Body of pancreas (tissue), 4 donors: Measurements from ENCODE around the gene UBE2L3. TPM values are rescaled to one million over a fixed set of nuclear protein-coding genes. Genes with fewer than 3 reads are reported as not detected.

Experiments used
- ATAC-seq: fragments of 150-250 bp; one replicate; pipeline ENCODE4 v1.9.1; 2016
- DNase-seq, 4 donors: peaks; one replicate each; pipeline ENCODE4 v3.0.0-alpha.2; 2019
- H3K27ac ChIP-seq, 4 donors: fragments of 200-600 bp; sonication (generic); 1 replicate in 3 of 4; 2 replicates in 1 of 4; pipeline versions ENCODE4 v1.5.1 to v1.6.1; 2016 to 2019; ENCODE audit warnings: mild to moderate bottlenecking in 1 of 4, mixed read lengths in 1 of 4, moderate library complexity in 1 of 4
- H3K27me3 ChIP-seq, 2 donors: fragments of 200-600 bp; sonication (generic); one replicate each; pipeline ENCODE4 v1.6.0; 2016; ENCODE audit warnings: mild to moderate bottlenecking in 1 of 2
- H3K36me3 ChIP-seq, 2 donors: fragments of 200-600 bp; sonication (generic); replicated peaks in 1 of 2; 2 replicates each; pipeline ENCODE4 v1.5.1; 2016; ENCODE audit warnings: low read depth in 2 of 2; ENCODE audit not compliant: insufficient read depth in 1 of 2
- H3K4me1 ChIP-seq: fragments of 200-600 bp; sonication (generic); one replicate; pipeline ENCODE4 v1.6.0; 2016
- H3K4me3 ChIP-seq, 2 donors: fragments of 200-600 bp; sonication (generic); 1 replicate in 1 of 2; 2 replicates in 1 of 2; pipeline ENCODE4 v1.5.1; 2016 to 2019
- H3K9me3 ChIP-seq, 3 donors: fragments of 200-600 bp; sonication (generic); 1 replicate in 2 of 3; 2 replicates in 1 of 3; pipeline ENCODE4 v1.5.1; 2016
- POLR2A ChIP-seq, 3 donors: fragments of 450-650 bp; IDR thresholded peaks; one replicate each; pipeline ENCODE4 v1.6.1; 2016; ENCODE audit warnings: antibody characterized with exemption in 3 of 3, mild to moderate bottlenecking in 2 of 3
- WGBS, 2 donors: methylation state at CpG; one replicate each; pipeline ENCODE4 v1.1.5; 2017; 5-methylcytosine and 5-hydroxymethylcytosine counted together
- intact Hi-C: fragments of 100-400 bp; cut with DNase I; formaldehyde crosslinking; loops from one replicate; pipeline ENCODE4 v1.15.1; 2023
- total RNA-seq, 2 donors: library from RNA; depleted of rRNA; stranded (reverse); fragments of >200 nt; gene quantifications; one replicate each; pipeline ENCODE4 v1.1.0, GENCODE V29; 2016
- TF ChIP-seq, protein P1 (sequence below), 7 experiments: fragments of 450-650 bp in 4 of 7; fragments of 200-600 bp in 3 of 7; sonication (generic) in 3 of 7; IDR thresholded peaks; one replicate each; pipeline ENCODE4 v1.5.1; 2016 to 2019; ENCODE audit warnings: antibody characterized with exemption in 7 of 7

The UBE2L3 gene
- total RNA-seq, 2 donors from 2014 or later, result 17.4 to 33.3 TPM

DNA sequence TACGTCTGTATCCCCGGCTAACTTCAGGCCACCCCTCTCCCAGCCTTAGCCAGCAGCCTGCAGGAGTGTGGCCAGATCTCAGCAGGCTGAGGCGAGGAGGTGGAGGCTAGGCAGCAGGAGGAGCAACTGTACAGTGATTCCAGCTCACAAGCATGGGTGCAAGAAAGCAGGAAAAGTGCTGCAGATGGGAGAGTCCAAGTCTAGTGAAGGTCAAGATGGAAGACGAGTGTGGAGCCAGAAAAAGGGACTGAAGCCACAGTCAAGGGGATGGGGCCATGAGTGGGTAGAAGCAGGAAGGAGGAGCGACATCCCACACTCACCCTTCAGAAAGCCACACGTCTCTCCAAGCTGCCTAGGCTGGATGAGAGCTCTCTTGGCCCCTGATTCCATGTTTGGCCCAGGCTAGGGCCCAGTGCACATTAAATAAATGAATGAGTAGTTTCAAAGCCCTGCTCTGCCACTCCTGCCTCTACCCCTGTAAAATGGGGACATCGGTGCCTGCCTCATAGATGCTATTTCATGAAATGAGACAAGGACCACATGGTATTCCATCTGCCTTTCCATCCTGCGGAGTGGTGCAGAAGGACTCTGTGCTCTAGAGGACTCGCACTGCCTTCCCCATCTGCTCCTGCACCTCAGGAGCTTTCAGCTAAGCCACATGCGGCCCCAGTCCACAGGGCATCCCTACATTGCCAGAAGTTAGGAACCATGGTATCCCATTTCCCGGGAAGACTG lies 59.4 kb downstream of the UBE2L3 start:
- no peaks in the 10 kb centered on the region for H3K27me3 ChIP-seq
- H3K4me1 ChIP-seq, result peaks cover 41% of the 10 kb centered on the region
- 82 to 85% methylated on average over 7 to 11 of the region's 11 CpGs for WGBS, 2 donors
- DNase-seq, result no peak
- H3K36me3 ChIP-seq, result no peaks in the 10 kb centered on the region
- intact Hi-C loops, result no loop called here
- ATAC-seq, result no peak
- TF ChIP-seq POLR2A (IDR thresholded peaks at IDR 0.05), result no peak
- TF ChIP-seq, protein P1, sequence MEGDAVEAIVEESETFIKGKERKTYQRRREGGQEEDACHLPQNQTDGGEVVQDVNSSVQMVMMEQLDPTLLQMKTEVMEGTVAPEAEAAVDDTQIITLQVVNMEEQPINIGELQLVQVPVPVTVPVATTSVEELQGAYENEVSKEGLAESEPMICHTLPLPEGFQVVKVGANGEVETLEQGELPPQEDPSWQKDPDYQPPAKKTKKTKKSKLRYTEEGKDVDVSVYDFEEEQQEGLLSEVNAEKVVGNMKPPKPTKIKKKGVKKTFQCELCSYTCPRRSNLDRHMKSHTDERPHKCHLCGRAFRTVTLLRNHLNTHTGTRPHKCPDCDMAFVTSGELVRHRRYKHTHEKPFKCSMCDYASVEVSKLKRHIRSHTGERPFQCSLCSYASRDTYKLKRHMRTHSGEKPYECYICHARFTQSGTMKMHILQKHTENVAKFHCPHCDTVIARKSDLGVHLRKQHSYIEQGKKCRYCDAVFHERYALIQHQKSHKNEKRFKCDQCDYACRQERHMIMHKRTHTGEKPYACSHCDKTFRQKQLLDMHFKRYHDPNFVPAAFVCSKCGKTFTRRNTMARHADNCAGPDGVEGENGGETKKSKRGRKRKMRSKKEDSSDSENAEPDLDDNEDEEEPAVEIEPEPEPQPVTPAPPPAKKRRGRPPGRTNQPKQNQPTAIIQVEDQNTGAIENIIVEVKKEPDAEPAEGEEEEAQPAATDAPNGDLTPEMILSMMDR (IDR thresholded peaks at IDR 0.05), result no peak
- H3K27ac ChIP-seq, result no peak overlapping the region
- no peaks in the 10 kb centered on the region for H3K9me3 ChIP-seq
- no peak overlapping the region for H3K4me3 ChIP-seq

DNA sequence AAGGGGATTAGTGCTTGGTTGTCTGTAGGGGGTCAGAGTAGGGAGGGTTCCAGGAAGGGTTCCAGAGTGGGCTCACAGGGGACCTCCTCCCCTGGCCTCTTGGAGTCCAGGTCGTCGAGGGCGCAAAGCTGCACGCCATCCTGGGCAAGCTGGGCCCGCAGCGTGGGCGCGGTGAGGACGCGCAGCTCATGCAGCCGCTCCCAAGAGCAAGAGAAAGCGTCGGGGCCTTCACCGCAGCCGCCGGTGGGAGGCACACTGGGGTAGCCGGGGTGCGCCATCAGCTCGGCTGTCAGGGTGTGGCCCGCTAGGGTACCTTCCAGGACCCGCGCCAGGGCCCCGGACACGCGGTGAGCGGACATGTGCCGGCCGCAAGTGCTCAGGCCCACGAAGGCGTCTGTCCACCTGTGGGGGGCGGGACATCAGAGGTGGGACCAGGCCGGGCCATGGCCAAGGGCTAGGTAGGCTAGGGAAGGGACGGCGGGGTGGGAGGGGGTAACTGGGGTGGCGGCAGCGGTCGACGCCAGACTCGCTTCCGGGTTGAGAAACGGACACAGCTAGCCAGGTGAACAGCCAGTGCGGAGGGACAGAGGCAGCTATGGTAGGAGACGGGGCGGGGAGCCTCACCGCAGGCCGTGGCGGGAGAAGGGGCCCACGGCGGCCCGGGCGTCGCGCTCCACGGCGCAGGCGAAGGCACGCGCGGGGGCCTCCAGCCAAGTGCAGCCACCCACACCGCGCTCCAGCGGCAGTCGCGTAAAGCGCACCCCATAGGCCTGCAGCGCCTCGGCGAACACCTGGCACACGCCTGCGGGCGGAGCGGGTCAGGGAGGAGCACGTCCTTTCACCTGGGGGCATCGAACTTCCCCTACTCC lies 61.1 kb downstream of the UBE2L3 start:
- WGBS, 2 donors, result 58% methylated on average over 67 of the region's 74 CpGs; no CpG with 5 or more reads in 1 of the 2 donors
- Histone ChIP-seq H3K27me3 (no peaks in the 10 kb centered on the region), H3K27ac (peak overlapping the region in 2 of 4 donors; percentile 91 to 94), H3K36me3 (no peaks in the 10 kb centered on the region), H3K4me3 (peak overlapping the region in 1 of 2 donors; percentile 100), H3K9me3 (no peaks in the 10 kb centered on the region), H3K4me1 (peaks cover 34% of the 10 kb centered on the region)
- intact Hi-C loops, result no loop called here
- ATAC-seq (no peak), DNase-seq (peak in 2 of 4 donors; percentile 13 to 33)
- TF ChIP-seq POLR2A (IDR thresholded peaks at IDR 0.05), result no peak
- TF ChIP-seq, protein P1 (IDR thresholded peaks at IDR 0.05), result no peak

DNA sequence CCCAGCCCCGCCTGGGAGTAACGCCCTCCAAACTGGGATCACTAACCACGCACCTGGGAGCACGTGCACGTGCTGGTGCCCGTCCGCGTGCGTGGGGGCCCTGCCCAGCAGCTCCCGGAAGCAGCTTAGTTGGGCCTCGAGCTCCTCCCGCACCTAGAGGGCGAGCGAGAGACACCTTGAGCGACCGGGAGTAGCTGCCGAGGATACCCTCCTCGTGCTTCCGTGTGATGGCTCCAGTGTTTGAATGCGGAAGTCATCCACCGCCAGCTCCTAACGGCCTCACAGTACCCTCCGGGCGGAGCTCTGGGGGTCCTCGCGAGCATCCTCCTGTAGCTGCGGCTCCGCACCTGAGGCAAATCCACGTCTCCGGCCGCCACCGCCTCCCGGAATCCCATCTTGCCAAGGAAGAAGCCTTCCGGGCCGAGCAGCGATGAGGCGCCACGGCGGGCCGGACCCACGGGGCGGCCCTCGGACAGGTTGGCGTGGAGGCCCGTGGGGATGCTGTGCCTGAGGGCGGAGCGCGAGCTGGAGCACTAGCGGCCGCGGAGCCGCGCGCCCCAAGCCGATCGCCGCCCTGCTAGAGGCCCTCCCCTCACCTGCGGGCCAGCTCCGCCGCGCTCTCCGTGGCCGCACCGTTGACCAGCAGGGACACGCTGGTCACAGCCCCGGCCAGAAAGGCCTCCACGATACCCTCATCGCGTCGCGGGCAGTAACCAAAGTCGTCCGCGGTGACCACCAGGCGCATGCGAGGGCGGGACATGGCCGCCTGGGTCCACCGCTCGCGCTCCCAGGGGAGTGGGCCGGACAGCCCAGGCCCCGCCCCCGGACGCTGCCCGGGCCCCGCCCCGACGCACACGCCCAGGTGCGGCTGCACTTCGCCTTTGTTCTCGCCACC lies 62.0 kb downstream of the UBE2L3 start, which contains the start of gene YDJC:
TSS of gene YDJC (minus strand) at position 768 of the 895 bp plus-strand sequence. CDS start at position 760, 8 bp downstream.
- DNase-seq (peak; percentile 95 to 97 (median 96)), ATAC-seq (peak; percentile 93)
- WGBS, 2 donors, result 1% methylated on average over 93 of the region's 93 CpGs; no CpG with 5 or more reads in 1 of the 2 donors
- Histone ChIP-seq H3K4me1 (peaks cover 26% of the 10 kb centered on the region), H3K4me3 (peak within 1 kb of the TSS; percentile 91 to 100), H3K27ac (peak within 1 kb of the TSS; percentile 68 to 94 (median 80)), H3K9me3 (no peaks in the 10 kb centered on the region), H3K36me3 (no peaks in the 10 kb centered on the region), H3K27me3 (no peaks in the 10 kb centered on the region)
- intact Hi-C loops, result no loop called here
- TF ChIP-seq, protein P1 (IDR thresholded peaks at IDR 0.05), result peak; percentile 40 to 97 (median 75)
- TF ChIP-seq POLR2A (IDR thresholded peaks at IDR 0.05), result peak; percentile 60 to 83 (median 81)

GRCh38 chr22:21631025-21631424 lies 63.5 kb downstream of the UBE2L3 start:
- H3K4me1 ChIP-seq, result peaks cover 26% of the 10 kb centered on the region
- intact Hi-C loops, result no loop called here
- 81 to 85% methylated on average over 4 of the region's 4 CpGs for WGBS, 2 donors
- H3K27me3 ChIP-seq, result no peaks in the 10 kb centered on the region
- TF ChIP-seq, protein P1 (IDR thresholded peaks at IDR 0.05), result no peak
- no peak for TF ChIP-seq POLR2A (IDR thresholded peaks at IDR 0.05)
- no peak overlapping the region for H3K4me3 ChIP-seq
- DNase-seq (no peak), ATAC-seq (no peak)
- H3K27ac ChIP-seq, result no peak overlapping the region
- H3K36me3 ChIP-seq, result no peaks in the 10 kb centered on the region
- no peaks in the 10 kb centered on the region for H3K9me3 ChIP-seq
